NT2/D1 (cell line): ENCODE results near the gene NFX1.

Source experiments
- SUZ12 ChIP-seq: IDR thresholded peaks from 2 replicates; pipeline ENCODE4 v1.6.1; 2011; ENCODE audit not compliant: insufficient read length, insufficient read depth; ENCODE audit errors: extremely low read depth
- YY1 ChIP-seq: IDR thresholded peaks from 2 replicates; pipeline ENCODE4 v1.6.1; 2011; ENCODE audit not compliant: insufficient read length, insufficient read depth
- ZNF274 ChIP-seq: IDR thresholded peaks from 2 replicates; pipeline ENCODE4 v1.6.1; 2011; ENCODE audit warnings: mild to moderate bottlenecking, low read depth, low read length

DNA sequence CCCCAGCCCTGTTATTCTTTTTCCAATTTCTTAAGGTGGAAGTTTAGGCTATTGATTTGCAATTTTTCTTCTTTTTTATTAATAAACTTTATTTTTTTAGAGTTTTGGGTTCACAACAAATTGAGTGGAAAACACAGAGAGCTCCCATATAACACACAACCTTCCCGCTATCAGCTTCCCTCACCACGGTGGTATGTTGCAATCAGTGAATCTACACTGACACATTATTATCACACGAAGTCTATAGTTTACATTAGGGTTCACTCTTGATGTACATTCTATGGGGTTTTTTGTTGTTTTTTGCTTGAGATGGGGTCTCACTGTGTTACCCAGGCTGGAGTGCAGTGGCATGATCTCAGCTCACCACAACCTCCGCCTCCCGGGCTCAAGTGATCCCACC, 4.8 kb upstream of the NFX1 start:
- no peak for TF ChIP-seq SUZ12
- no peak for TF ChIP-seq YY1
- no peak for TF ChIP-seq ZNF274
